Measurements from ENCODE around the gene CINP. TPM values are rescaled to one million over a fixed set of nuclear protein-coding genes. Genes with fewer than 3 reads are reported as not detected.
A peak's percentile ranks its signal among the peaks of the same experiment; 100 is the strongest.

CINP gene
- total and polyA plus RNA-seq, 2 of the 13 experiments (the other 11 are each of a cell fraction or from before 2014, with no cell fraction given): 32.8 to 42.8 TPM

- TF ChIP-seq, protein P1, sequence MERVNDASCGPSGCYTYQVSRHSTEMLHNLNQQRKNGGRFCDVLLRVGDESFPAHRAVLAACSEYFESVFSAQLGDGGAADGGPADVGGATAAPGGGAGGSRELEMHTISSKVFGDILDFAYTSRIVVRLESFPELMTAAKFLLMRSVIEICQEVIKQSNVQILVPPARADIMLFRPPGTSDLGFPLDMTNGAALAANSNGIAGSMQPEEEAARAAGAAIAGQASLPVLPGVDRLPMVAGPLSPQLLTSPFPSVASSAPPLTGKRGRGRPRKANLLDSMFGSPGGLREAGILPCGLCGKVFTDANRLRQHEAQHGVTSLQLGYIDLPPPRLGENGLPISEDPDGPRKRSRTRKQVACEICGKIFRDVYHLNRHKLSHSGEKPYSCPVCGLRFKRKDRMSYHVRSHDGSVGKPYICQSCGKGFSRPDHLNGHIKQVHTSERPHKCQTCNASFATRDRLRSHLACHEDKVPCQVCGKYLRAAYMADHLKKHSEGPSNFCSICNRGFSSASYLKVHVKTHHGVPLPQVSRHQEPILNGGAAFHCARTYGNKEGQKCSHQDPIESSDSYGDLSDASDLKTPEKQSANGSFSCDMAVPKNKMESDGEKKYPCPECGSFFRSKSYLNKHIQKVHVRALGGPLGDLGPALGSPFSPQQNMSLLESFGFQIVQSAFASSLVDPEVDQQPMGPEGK (CRISPR knock-in tag; IDR thresholded peaks at IDR 0.05): peak; percentile 55
- no peak; the same call in 1 of the 2 replicates for TF ChIP-seq ZBTB7A (CRISPR knock-in tag; IDR thresholded peaks at IDR 0.05)
- 0 out of 2 replicates have a peak, but pooled peaks have one; percentile 10 for TF ChIP-seq RARA (CRISPR knock-in tag; IDR thresholded peaks at IDR 0.05)
- TF ChIP-seq CTCF (CRISPR knock-in tag; IDR thresholded peaks at IDR 0.05): 0 out of 2 replicates have a peak, but pooled peaks have one; percentile 8
- peak; percentile 71; the same call in 1 of the 2 replicates for TF ChIP-seq ZNF788 (CRISPR knock-in tag; IDR thresholded peaks at IDR 0.05; ENCODE audit: borderline replicate concordance)
- peak; percentile 71 for TF ChIP-seq SAP130 (CRISPR knock-in tag; IDR thresholded peaks at IDR 0.05; ENCODE audit: low read depth)
- TF ChIP-seq ZNF337 (CRISPR knock-in tag; IDR thresholded peaks at IDR 0.05; ENCODE audit: borderline replicate concordance, low read depth): 0 out of 2 replicates have a peak, but pooled peaks have one; percentile 64
- no peak for TF ChIP-seq ZNF644 (CRISPR knock-in tag; IDR thresholded peaks at IDR 0.05; ENCODE audit: low read depth)
- peak; percentile 64; the same call in 1 of the 2 replicates for TF ChIP-seq MED13 (CRISPR knock-in tag; IDR thresholded peaks at IDR 0.05)
- no peak for TF ChIP-seq LCORL (IDR thresholded peaks at IDR 0.05)
- 0 out of 2 replicates have a peak, but pooled peaks have one; percentile 17 for TF ChIP-seq LCORL (CRISPR knock-in tag; IDR thresholded peaks at IDR 0.05)
- TF ChIP-seq ISX (CRISPR knock-in tag; conservative IDR thresholded peaks at IDR 0.05): no peak
- peak in 1 of 2 experiments; percentile 58; a peak in 1 of 4 replicates for TF ChIP-seq KLF16 (CRISPR knock-in tag; IDR thresholded peaks at IDR 0.05)
- TF ChIP-seq, protein P2, sequence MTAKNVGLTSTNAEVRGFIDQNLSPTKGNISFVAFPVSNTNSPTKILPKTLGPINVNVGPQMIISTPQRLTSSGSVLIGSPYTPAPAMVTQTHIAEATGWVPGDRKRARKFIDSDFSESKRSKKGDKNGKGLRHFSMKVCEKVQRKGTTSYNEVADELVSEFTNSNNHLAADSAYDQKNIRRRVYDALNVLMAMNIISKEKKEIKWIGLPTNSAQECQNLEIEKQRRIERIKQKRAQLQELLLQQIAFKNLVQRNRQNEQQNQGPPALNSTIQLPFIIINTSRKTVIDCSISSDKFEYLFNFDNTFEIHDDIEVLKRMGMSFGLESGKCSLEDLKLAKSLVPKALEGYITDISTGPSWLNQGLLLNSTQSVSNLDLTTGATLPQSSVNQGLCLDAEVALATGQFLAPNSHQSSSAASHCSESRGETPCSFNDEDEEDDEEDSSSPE (CRISPR knock-in tag; IDR thresholded peaks at IDR 0.05): peak; percentile 55; the same call in 1 of the 2 replicates
- no peak; the same call in 1 of the 2 replicates for TF ChIP-seq ZNF556 (CRISPR knock-in tag; IDR thresholded peaks at IDR 0.05; ENCODE audit: borderline replicate concordance)
- TF ChIP-seq ZFP37 (CRISPR knock-in tag; IDR thresholded peaks at IDR 0.05; ENCODE audit: borderline replicate concordance): no peak
- TF ChIP-seq ZIK1 (CRISPR knock-in tag; IDR thresholded peaks at IDR 0.05; ENCODE audit: borderline replicate concordance, low read depth): peak; percentile 42; the same call in 1 of the 2 replicates
- TF ChIP-seq GATAD1 (CRISPR knock-in tag; IDR thresholded peaks at IDR 0.05): peak; percentile 93
- TF ChIP-seq PHF20 (CRISPR knock-in tag; IDR thresholded peaks at IDR 0.05): peak; percentile 83
- TF ChIP-seq BRD4 (CRISPR knock-in tag; IDR thresholded peaks at IDR 0.05): peak; percentile 89
- TF ChIP-seq DNMT1 (CRISPR knock-in tag; IDR thresholded peaks at IDR 0.05): no peak
- TF ChIP-seq POLR2AphosphoS5 (IDR thresholded peaks at IDR 0.05; ENCODE audit: low read depth, low read length): peak; percentile 58; the same call in 1 of the 2 replicates
- no peak for TF ChIP-seq ZSCAN9 (CRISPR knock-in tag; IDR thresholded peaks at IDR 0.05; ENCODE audit: borderline replicate concordance)
These were observed 43.2 kb downstream of the CINP start, which contains the start of gene ZNF839 (continued) for GRCh38 chr14:102319351-102320032.
